ENCODE results near the gene PAEP. TPM values are rescaled to one million over a fixed set of nuclear protein-coding genes. Genes with fewer than 3 reads are reported as not detected.

Gene PAEP
- total RNA-seq, 1 donor = not detected

DNA sequence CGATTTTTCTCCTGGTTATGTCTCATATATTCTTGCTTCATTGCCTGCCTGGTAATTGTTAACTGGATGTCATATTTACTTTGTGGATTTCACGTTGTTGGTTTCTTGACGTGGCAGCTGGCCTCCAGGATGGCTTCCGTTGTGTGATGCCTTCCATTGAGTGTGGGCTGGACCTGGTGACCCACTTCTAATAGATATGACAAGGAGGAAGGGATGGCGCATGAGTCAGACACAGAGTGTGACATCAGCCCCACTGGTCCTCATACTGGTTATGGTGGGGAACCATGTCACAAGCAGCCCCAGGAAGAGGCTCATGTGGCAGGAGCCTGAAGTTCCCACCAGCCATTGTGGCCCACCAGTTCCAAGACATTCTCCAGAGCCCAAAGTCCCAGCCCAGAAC is 6.4 kb upstream of the PAEP start:
- no peaks in the 10 kb centered on the region for H3K27me3 ChIP-seq (ENCODE audit: insufficient read depth, low read length)
- H3K4me1 ChIP-seq (ENCODE audit: insufficient read depth, low read length) = no peaks in the 10 kb centered on the region
- no peaks in the 10 kb centered on the region for H3K79me2 ChIP-seq (ENCODE audit: insufficient read depth, low read length)
- no peaks in the 10 kb centered on the region for H3K9me3 ChIP-seq (ENCODE audit: low read depth, low read length)
- no peak overlapping the region for H3K27ac ChIP-seq (ENCODE audit: low read depth, low read length)
- no peaks in the 10 kb centered on the region for H3K36me3 ChIP-seq (ENCODE audit: insufficient read depth, low read length)
- H3K4me2 ChIP-seq (ENCODE audit: insufficient read depth, low read length) = no peak overlapping the region
- no peak overlapping the region for H3K4me3 ChIP-seq (ENCODE audit: insufficient read depth, low read length)
- DNase-seq (ENCODE audit: insufficient read length, low spot score, missing footprints) = no peak
- no peaks in the 10 kb centered on the region for H4K20me1 ChIP-seq (ENCODE audit: insufficient read depth, low read length)
- TF ChIP-seq, protein P1, sequence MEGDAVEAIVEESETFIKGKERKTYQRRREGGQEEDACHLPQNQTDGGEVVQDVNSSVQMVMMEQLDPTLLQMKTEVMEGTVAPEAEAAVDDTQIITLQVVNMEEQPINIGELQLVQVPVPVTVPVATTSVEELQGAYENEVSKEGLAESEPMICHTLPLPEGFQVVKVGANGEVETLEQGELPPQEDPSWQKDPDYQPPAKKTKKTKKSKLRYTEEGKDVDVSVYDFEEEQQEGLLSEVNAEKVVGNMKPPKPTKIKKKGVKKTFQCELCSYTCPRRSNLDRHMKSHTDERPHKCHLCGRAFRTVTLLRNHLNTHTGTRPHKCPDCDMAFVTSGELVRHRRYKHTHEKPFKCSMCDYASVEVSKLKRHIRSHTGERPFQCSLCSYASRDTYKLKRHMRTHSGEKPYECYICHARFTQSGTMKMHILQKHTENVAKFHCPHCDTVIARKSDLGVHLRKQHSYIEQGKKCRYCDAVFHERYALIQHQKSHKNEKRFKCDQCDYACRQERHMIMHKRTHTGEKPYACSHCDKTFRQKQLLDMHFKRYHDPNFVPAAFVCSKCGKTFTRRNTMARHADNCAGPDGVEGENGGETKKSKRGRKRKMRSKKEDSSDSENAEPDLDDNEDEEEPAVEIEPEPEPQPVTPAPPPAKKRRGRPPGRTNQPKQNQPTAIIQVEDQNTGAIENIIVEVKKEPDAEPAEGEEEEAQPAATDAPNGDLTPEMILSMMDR (IDR thresholded peaks at IDR 0.05; ENCODE audit: extremely low read depth, low read depth, low read length) = no peak
- no peak overlapping the region for H2AFZ ChIP-seq (ENCODE audit: low read length)

DNA sequence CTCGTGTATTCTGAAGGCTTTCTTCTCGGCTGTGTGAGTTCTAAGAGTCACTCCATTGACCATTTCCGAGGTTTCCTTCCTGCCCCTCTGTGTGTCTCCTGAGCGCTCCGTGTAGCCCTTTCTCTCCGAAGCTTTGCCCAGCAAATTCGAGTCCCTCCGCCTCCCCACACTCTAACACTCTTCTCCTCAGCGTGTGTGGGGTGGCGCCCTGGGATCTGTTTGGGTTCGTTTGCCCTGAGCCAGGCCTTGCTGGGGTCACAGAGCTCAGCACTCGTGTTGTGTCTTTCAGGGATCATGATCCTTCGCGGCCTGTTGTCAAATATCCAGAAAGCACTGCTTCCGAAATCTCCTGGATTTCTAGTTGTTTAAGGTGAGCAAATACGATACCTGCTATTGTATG is 5.6 kb upstream of the PAEP start:
- DNase-seq (ENCODE audit: insufficient read length, low spot score, missing footprints) = no peak
- H3K79me2 ChIP-seq (ENCODE audit: insufficient read depth, low read length) = no peaks in the 10 kb centered on the region
- no peaks in the 10 kb centered on the region for H4K20me1 ChIP-seq (ENCODE audit: insufficient read depth, low read length)
- H3K27ac ChIP-seq (ENCODE audit: low read depth, low read length) = no peak overlapping the region
- no peaks in the 10 kb centered on the region for H3K4me1 ChIP-seq (ENCODE audit: insufficient read depth, low read length)
- H3K27me3 ChIP-seq (ENCODE audit: insufficient read depth, low read length) = no peaks in the 10 kb centered on the region
- H2AFZ ChIP-seq (ENCODE audit: low read length) = no peak overlapping the region
- TF ChIP-seq, protein P1 (IDR thresholded peaks at IDR 0.05; ENCODE audit: extremely low read depth, low read depth, low read length) = no peak
- H3K9me3 ChIP-seq (ENCODE audit: low read depth, low read length) = no peaks in the 10 kb centered on the region
- no peaks in the 10 kb centered on the region for H3K36me3 ChIP-seq (ENCODE audit: insufficient read depth, low read length)
- no peak overlapping the region for H3K4me2 ChIP-seq (ENCODE audit: insufficient read depth, low read length)
- no peak overlapping the region for H3K4me3 ChIP-seq (ENCODE audit: insufficient read depth, low read length)

DNA sequence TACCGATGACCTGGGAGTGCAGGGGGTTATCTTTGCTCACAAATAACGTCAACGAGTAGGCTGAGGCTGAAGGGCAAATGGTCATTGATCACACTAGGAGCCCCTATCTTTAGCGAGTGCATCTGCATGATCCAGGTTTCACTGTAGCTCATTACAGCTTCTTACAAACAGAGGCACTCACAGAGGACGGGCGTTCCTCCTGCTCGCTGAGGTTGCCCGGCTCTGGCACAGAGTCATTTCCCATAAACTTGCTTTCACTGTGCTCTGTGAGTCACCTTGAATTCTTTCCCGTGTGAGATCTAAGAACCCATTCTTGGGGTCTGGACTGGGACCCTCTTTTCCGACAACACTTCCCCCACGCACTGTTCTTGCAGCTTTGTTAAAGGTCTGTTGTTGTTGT is 1.9 kb upstream of the PAEP start:
- Histone ChIP-seq H3K79me2 (ENCODE audit: insufficient read depth, low read length) (no peaks in the 10 kb centered on the region), H3K9me3 (ENCODE audit: low read depth, low read length) (no peaks in the 10 kb centered on the region), H3K27me3 (ENCODE audit: insufficient read depth, low read length) (no peaks in the 10 kb centered on the region), H3K4me2 (ENCODE audit: insufficient read depth, low read length) (no peak overlapping the region), H3K27ac (ENCODE audit: low read depth, low read length) (no peak overlapping the region), H3K36me3 (ENCODE audit: insufficient read depth, low read length) (no peaks in the 10 kb centered on the region), H2AFZ (ENCODE audit: low read length) (no peak overlapping the region), H3K4me1 (ENCODE audit: insufficient read depth, low read length) (no peaks in the 10 kb centered on the region), H3K4me3 (ENCODE audit: insufficient read depth, low read length) (no peak overlapping the region), H4K20me1 (ENCODE audit: insufficient read depth, low read length) (no peaks in the 10 kb centered on the region)
- TF ChIP-seq, protein P1 (IDR thresholded peaks at IDR 0.05; ENCODE audit: extremely low read depth, low read depth, low read length) = no peak
- no peak for DNase-seq (ENCODE audit: insufficient read length, low spot score, missing footprints)

DNA sequence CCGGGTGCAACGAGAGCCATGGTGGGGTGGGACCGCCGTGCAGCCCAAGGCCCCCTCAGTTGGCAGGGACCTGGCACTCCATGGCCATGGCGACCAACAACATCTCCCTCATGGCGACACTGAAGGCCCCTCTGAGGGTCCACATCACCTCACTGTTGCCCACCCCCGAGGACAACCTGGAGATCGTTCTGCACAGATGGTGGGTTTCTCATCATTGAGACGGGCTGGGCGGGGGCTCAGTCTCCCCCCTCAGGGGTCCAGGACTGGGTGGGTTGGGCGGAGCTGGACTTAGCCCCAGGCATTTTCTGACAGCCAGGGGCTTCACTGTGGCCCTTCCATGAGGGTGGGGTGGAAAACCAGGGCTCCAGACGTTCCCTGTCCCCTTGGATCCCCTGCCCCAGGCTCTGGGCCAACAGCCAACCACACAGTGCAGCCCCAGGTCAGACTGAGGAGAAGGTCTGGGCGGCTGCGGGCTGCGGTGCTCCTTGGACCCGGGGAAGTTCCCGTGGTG is 734 bp downstream of the PAEP start:
- Histone ChIP-seq H3K4me1 (ENCODE audit: insufficient read depth, low read length) (no peaks in the 10 kb centered on the region), H3K4me3 (ENCODE audit: insufficient read depth, low read length) (no peak overlapping the region), H3K79me2 (ENCODE audit: insufficient read depth, low read length) (no peaks in the 10 kb centered on the region), H3K27me3 (ENCODE audit: insufficient read depth, low read length) (no peaks in the 10 kb centered on the region), H4K20me1 (ENCODE audit: insufficient read depth, low read length) (no peaks in the 10 kb centered on the region), H3K36me3 (ENCODE audit: insufficient read depth, low read length) (no peaks in the 10 kb centered on the region), H3K9me3 (ENCODE audit: low read depth, low read length) (no peaks in the 10 kb centered on the region), H2AFZ (ENCODE audit: low read length) (no peak overlapping the region), H3K4me2 (ENCODE audit: insufficient read depth, low read length) (no peak overlapping the region), H3K27ac (ENCODE audit: low read depth, low read length) (no peak overlapping the region)
- DNase-seq (ENCODE audit: insufficient read length, low spot score, missing footprints) = no peak
- TF ChIP-seq, protein P1 (IDR thresholded peaks at IDR 0.05; ENCODE audit: extremely low read depth, low read depth, low read length) = no peak

Data from osteoblast (primary cell).